Mononuclear cell (primary cell): ENCODE data around the gene PLEKHH1. TPM values are rescaled to one million over a fixed set of nuclear protein-coding genes. Genes with fewer than 3 reads are reported as not detected.
"Not testable (repeated sequence)": the region's sequence is repeated elsewhere in the genome, so short reads cannot be mapped to it uniquely, and the experiment has no call there.

ENCODE experiments used
- H3K27me3 ChIP-seq: 2 replicates; pipeline ENCODE4 v1.6.0; 2011; ENCODE audit warnings: low read length, control low read depth; ENCODE audit not compliant: insufficient read depth
- H3K4me1 ChIP-seq: 2 replicates; pipeline ENCODE4 v1.5.1; 2011; ENCODE audit warnings: mild to moderate bottlenecking, low read length, control low read depth; ENCODE audit not compliant: insufficient read depth
- H3K4me3 ChIP-seq: 2 replicates; pipeline ENCODE4 v1.5.1; 2011; ENCODE audit warnings: mild to moderate bottlenecking, low read length, moderate library complexity
- H3K9me3 ChIP-seq: 2 replicates; pipeline ENCODE4 v1.5.1; 2011; ENCODE audit warnings: low read depth, mild to moderate bottlenecking, control low read depth, low read length
- total RNA-seq: library from RNA; depleted of rRNA; stranded (reverse); fragments of >200 nt; gene quantifications from one replicate; pipeline ENCODE4 v1.2.3, GENCODE V29; 2012

PLEKHH1 gene
- total RNA-seq, 1 donor = not detected

DNA sequence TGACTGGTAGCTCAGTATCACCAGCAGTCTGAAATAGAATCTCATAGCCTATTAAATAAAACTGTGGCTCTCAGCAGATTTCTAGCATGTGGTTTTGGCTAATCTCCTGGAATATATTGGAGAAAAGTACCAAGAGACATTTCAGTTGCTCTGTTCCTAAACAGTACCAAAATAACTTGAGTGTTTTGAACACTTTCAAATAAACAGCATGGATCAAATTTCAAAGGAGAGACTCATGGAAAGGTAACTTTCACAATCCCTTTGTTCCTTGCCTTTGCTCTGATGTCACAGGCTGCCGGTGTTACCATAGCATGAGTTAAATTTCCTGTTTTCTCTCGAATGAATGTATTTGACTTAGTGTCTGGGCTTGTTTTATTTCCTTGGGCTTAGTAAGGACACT is 90.0 kb downstream of the PLEKHH1 start:
- Histone ChIP-seq H3K9me3 (no peaks in the 10 kb centered on the region), H3K27me3 (peaks cover 4% of the 10 kb centered on the region), H3K4me3 (no peak overlapping the region), H3K4me1 (peaks cover 16% of the 10 kb centered on the region)

DNA sequence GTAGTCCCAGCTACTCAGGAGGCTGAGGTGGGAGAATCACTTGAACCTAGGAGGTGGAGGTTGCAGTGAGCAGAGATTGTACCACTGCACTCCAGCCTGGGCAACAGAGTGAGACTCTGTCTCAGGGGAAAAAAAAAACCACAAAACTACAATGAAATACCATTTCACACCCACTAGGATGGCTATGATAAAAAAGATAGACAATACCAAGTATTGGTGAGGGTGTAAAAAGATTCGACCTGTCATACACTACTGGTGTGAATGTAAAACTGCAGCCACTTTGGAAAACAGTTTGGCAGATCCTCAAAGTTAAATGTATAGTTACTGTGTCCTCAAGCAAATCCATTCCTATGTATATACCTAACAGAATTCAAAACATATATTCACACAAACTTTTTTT is 93.0 kb downstream of the PLEKHH1 start:
- not testable (repeated sequence) for H3K4me3 ChIP-seq, H3K27me3 ChIP-seq, H3K4me1 ChIP-seq, H3K9me3 ChIP-seq

DNA sequence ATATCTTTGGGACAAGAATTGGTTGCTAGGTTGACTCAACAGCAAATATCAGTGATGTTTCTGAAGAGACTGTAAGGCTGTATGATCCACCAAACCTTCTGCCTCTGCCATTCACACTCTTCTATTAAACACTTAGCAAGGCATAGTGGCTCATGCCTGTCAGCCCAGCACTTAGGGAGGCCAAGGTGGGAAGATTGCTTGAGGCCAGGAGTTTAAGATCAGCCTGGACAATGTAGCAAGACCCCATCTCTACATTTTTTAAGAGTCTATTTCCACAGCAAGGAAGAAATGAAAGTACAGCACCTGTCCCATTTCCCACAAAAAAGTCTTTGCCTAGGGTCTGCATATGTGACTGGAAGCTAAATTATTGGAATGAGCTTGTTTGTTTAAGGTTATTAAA is 94.4 kb downstream of the PLEKHH1 start:
- Histone ChIP-seq H3K4me3 (no peak overlapping the region), H3K4me1 (no peaks in the 10 kb centered on the region), H3K9me3 (no peaks in the 10 kb centered on the region), H3K27me3 (no peaks in the 10 kb centered on the region)

DNA sequence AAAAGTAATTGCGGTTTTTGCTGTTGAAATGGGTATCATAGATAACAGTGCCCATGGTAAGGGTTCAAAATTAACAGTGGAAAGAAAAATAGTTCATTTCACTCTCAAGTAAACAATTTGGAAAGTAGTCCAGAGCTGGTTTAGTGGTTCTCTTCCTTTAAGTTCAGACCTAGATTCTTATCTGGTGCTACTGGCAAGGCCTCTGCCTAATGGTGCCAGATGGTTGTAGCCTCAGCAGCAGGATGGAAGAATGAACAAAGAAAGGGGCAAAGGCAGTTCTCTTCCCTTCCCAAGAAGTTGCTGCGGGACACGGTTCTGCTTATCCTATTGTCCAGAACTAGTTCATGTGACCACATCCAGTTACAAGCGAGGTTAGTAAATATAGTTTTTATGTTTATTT is 97.1 kb downstream of the PLEKHH1 start:
- Histone ChIP-seq H3K4me1 (no peaks in the 10 kb centered on the region), H3K27me3 (no peaks in the 10 kb centered on the region), H3K4me3 (no peak overlapping the region), H3K9me3 (no peaks in the 10 kb centered on the region)

DNA sequence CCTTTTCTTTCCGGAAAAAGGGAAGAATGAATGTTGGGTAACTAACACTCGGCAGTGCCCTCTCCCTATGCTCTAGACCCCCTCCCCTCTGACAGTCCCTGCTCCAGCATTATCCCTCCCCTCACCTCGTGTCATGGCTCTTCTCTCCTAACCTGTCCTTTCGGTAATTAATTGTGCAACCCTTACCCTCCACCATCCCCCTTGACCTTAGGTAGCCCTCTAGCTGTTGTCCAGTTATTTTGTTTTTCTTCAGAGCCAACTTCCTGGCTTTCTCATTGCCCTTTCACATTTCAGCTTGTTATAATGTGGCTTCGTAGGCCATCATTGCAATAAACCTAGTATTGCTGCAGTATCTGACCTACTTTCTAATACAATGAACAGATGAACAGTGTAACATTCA is 97.8 kb downstream of the PLEKHH1 start:
- no peaks in the 10 kb centered on the region for H3K27me3 ChIP-seq
- H3K4me1 ChIP-seq = no peaks in the 10 kb centered on the region
- H3K4me3 ChIP-seq = no peak overlapping the region
- H3K9me3 ChIP-seq = no peaks in the 10 kb centered on the region

DNA sequence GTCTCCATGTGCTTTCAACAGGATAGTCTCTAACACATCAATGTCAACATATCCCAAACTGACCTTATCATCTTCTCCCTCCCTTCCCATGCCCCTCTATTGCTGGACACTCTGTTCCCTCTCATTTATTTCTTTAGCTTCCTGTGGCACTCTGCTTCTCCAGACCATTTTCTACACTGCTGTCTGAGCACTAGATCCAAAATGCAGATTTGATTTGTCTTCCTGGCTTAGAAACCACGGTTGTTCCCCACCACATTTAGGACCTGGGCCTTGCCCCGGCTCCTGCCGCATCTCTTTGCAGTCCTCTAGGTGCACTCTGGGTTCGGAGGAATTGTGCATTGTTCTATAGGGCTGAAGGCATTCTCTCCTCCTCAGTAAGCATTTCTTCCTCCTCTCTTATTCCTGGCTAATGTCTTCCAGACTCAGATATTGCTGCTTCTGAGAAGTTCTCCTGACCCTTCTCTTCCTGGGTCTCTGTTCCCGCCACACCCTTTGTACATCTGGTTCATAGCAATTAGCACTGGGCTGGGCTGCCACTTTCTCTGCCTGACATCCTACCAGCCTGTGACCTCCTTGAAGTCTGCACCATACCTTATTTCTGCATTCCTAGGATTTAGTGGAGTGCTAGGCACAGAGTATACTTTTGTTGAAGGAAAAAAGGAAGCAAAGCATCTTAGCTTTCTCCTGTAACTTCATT is 100.5 kb downstream of the PLEKHH1 start:
- H3K4me3 ChIP-seq = no peak overlapping the region
- no peaks in the 10 kb centered on the region for H3K9me3 ChIP-seq
- H3K27me3 ChIP-seq = no peaks in the 10 kb centered on the region
- no peaks in the 10 kb centered on the region for H3K4me1 ChIP-seq

DNA sequence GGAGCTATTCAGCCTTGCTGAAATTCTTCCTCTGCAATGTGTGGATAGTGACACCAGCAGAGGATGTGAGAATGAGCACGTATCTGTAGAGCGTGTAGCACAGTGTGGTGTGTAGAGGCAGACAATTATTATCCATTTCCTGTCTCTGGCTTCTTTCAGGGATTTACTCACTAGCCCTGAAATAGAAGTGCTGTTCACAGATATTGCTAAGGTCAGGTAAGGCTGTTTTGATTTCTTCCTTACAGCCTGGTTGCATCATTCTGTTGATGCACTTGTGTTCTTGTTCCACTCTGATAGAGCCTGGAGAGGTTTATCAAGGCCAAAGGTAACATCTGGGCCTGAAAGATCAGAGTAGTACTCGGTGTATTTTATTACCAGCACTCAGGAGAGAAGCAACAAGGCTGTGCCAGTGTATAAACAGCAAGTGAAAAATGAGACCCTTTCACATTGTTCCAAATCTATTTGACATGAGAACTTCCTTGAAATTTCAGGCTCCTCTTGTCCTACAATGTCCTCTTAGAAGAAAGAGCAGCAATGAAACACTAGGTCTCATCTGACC is 103.3 kb downstream of the PLEKHH1 start:
- no peak overlapping the region for H3K4me3 ChIP-seq
- no peaks in the 10 kb centered on the region for H3K9me3 ChIP-seq
- no peaks in the 10 kb centered on the region for H3K27me3 ChIP-seq
- no peaks in the 10 kb centered on the region for H3K4me1 ChIP-seq

DNA sequence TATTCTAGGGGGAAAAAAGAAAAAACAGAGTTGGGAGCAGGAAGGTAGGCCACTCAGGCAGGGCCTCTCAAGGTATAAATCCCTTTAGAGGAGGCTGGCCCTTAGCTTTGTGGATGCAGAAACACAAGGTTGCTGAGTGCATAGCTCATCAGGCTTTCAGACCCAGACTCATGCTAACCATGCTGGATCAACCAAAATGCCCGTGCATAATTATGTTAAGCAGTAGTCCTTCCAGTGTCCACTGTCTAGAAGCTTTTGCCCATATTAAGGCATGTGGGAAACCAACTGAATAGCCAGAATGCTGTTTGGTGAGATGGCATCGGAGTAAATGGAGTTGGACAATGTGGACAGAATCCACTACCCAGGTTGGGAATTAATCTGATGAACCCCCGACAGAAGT is 105.6 kb downstream of the PLEKHH1 start:
- Histone ChIP-seq H3K4me1 (no peaks in the 10 kb centered on the region), H3K4me3 (no peak overlapping the region), H3K27me3 (no peaks in the 10 kb centered on the region), H3K9me3 (no peaks in the 10 kb centered on the region)

Other genes with a start within 250 kb of the PLEKHH1 start
- gene ATP6V1D, start 173.5 kb upstream of the PLEKHH1 start, total RNA-seq = 45.8 TPM
- gene EIF2S1, start 173.0 kb upstream of the PLEKHH1 start, total RNA-seq = 31.6 TPM
- 3.9 TPM for gene PLEK2, start 121.1 kb upstream of the PLEKHH1 start, total RNA-seq
- 8.2 TPM for gene TMEM229B, start 44.6 kb upstream of the PLEKHH1 start, total RNA-seq
- gene PIGH, start 67.0 kb downstream of the PLEKHH1 start, total RNA-seq = 39.4 TPM
- gene ARG2, start 86.6 kb downstream of the PLEKHH1 start, total RNA-seq = 3.3 TPM
- gene VTI1B, start 141.3 kb downstream of the PLEKHH1 start, total RNA-seq = 30.0 TPM
- gene RDH11, start 162.5 kb downstream of the PLEKHH1 start, total RNA-seq = 43.3 TPM
- not detected for gene RDH12, start 168.6 kb downstream of the PLEKHH1 start, total RNA-seq